Measurements from ENCODE around the gene RAB40C. TPM values are rescaled to one million over a fixed set of nuclear protein-coding genes. Genes with fewer than 3 reads are reported as not detected.

Gene RAB40C
- total and polyA plus RNA-seq, 9 of the 15 experiments (the other 6 are each of a cell fraction or from before 2014, with no cell fraction given), result 0.17 to 23.4 (median 8.7) TPM

DNA sequence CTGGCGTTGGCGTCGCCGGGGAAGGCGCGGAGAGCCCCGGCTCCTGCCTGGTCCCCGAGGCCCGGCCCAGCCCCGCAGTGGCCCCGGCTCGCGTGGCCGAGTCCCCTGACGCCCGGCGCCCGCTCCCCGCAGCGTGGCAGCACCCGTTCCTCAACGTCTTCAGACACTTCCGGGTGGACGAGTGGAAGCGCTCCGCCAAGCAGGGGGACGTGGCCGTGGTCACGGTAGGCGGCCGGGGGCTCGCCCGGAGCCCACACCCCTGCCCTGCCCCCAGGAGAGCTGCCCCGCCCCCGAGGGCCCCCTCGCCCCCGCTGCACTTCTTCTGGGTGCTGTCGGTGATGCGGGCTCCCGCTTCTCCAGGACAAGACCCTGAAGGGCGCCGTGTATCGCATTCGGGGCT is 59.8 kb downstream of the RAB40C start:
- no TSS peak for BruUV-seq (replicated peaks)
- WGBS (ENCODE audit: insufficient coverage, low coverage, missing lambda C conversion rate), result 88% methylated on average over 5 of the region's 44 CpGs
- FAIRE-seq, result no peak
- in situ Hi-C loops (cut with MboI), result no loop called here
- Histone ChIP-seq H3K4me1 (replicated peaks in 1 of 2; ENCODE audit: control insufficient read depth in 2 of 2, insufficient read depth in 2 of 2, low read length in 2 of 2) (peaks cover 0 to 87% of the 10 kb centered on the region in 2 experiments; a peak in 2 of 5 replicates), H3K27ac (ENCODE audit: extremely low read depth, low read depth, low read length) (no peak overlapping the region), H3K36me3 (ENCODE audit: control insufficient read depth, insufficient read depth, low read length) (peaks cover 35% of the 10 kb centered on the region; the same call in 2 of the 3 replicates), H3K79me2 (ENCODE audit: control insufficient read depth, insufficient read depth, low read length) (peaks cover 16% of the 10 kb centered on the region), H2AFZ (ENCODE audit: low read depth, low read length) (no peak overlapping the region), H3K9me1 (ENCODE audit: control insufficient read depth, insufficient read depth, low read length) (no peaks in the 10 kb centered on the region), H3K9ac (ENCODE audit: insufficient read depth in 1 of 2, low read depth in 2 of 2, low read length in 2 of 2) (no peak overlapping the region), H3K9me3 (replicated peaks; ENCODE audit: control insufficient read depth, insufficient read depth, low read depth, low read length) (no peaks in the 10 kb centered on the region), H4K20me1 (replicated peaks; ENCODE audit: control insufficient read depth, insufficient read depth, low read length) (no peaks in the 10 kb centered on the region), H3K4me3 (no peak overlapping the region), H3K27me3 (ENCODE audit: control insufficient read depth in 2 of 2, insufficient read depth in 2 of 2, low read length in 2 of 2) (no peaks in the 10 kb centered on the region), H3K4me2 (ENCODE audit: insufficient read depth, low read length) (no peak overlapping the region)
- ATAC-seq, result no peak
- CTCF ChIA-PET (ENCODE audit: low intra/inter-chr PET ratio), result no interaction called here
- TF ChIP-seq YBX1 (IDR thresholded peaks at IDR 0.05), result no peak
- intact Hi-C loops (cut with micrococcal nuclease), result no loop called here
- DNase-seq (ENCODE audit: extremely low read depth in 1 of 4, low spot score in 3 of 4), result no peak
- POLR2A ChIA-PET, result interaction anchor here (0.6 to 1.7 kb wide), 2 partner anchors 9 to 10 kb away, joined by 4 to 6 read pairs; no protein-coding TSS in a partner anchor

DNA sequence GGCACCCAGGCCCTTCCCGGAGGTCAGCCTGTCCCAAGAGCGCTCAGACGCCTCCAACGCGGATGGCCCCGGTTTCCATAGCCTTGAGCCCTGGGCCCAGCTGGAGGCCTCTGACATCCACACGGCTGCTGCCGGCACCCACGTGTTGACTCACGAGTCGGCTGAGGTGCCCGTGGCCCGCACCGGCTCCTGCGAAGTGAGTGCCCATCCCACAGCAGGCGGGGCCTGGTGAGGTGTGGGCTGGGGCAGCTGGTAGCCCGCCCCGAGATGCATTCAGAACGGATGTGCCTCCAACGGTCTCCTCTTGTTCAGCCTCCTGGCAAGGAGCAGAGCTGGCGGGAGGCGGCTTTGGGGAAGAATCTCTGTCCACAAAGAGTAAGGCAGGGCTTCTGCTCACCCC is 62.0 kb downstream of the RAB40C start:
- peaks cover 0 to 88% of the 10 kb centered on the region in 2 experiments; a peak in 2 of 5 replicates for H3K4me1 ChIP-seq (replicated peaks in 1 of 2; ENCODE audit: control insufficient read depth in 2 of 2, insufficient read depth in 2 of 2, low read length in 2 of 2)
- H3K27ac ChIP-seq (ENCODE audit: extremely low read depth, low read depth, low read length), result no peak overlapping the region
- CTCF ChIA-PET (ENCODE audit: low intra/inter-chr PET ratio), result no interaction called here
- no peaks in the 10 kb centered on the region for H3K9me1 ChIP-seq (ENCODE audit: control insufficient read depth, insufficient read depth, low read length)
- 47% methylated on average over 15 of the region's 22 CpGs for WGBS (ENCODE audit: insufficient coverage, low coverage, missing lambda C conversion rate)
- H3K9me3 ChIP-seq (replicated peaks; ENCODE audit: control insufficient read depth, insufficient read depth, low read depth, low read length), result no peaks in the 10 kb centered on the region
- H3K36me3 ChIP-seq (ENCODE audit: control insufficient read depth, insufficient read depth, low read length), result peaks cover 16% of the 10 kb centered on the region; the same call in 2 of the 3 replicates
- H4K20me1 ChIP-seq (replicated peaks; ENCODE audit: control insufficient read depth, insufficient read depth, low read length), result no peaks in the 10 kb centered on the region
- in situ Hi-C loops (cut with MboI), result no loop called here
- peak overlapping the region in 1 of 2 experiments; percentile 50; a peak in 1 of 4 replicates for H3K9ac ChIP-seq (ENCODE audit: insufficient read depth in 1 of 2, low read depth in 2 of 2, low read length in 2 of 2)
- H3K4me3 ChIP-seq, result no peak overlapping the region
- H2AFZ ChIP-seq (ENCODE audit: low read depth, low read length), result no peak overlapping the region
- intact Hi-C loops (cut with micrococcal nuclease), result no loop called here
- no peak for FAIRE-seq
- no peak for ATAC-seq
- no peak overlapping the region for H3K4me2 ChIP-seq (ENCODE audit: insufficient read depth, low read length)
- TF ChIP-seq, protein P1, sequence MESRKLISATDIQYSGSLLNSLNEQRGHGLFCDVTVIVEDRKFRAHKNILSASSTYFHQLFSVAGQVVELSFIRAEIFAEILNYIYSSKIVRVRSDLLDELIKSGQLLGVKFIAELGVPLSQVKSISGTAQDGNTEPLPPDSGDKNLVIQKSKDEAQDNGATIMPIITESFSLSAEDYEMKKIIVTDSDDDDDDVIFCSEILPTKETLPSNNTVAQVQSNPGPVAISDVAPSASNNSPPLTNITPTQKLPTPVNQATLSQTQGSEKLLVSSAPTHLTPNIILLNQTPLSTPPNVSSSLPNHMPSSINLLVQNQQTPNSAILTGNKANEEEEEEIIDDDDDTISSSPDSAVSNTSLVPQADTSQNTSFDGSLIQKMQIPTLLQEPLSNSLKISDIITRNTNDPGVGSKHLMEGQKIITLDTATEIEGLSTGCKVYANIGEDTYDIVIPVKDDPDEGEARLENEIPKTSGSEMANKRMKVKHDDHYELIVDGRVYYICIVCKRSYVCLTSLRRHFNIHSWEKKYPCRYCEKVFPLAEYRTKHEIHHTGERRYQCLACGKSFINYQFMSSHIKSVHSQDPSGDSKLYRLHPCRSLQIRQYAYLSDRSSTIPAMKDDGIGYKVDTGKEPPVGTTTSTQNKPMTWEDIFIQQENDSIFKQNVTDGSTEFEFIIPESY (CRISPR knock-in tag; IDR thresholded peaks at IDR 0.05), result peak; percentile 60; the same call in 1 of the 2 replicates
- no peak for TF ChIP-seq RNF2 (IDR thresholded peaks at IDR 0.05)
- POLR2A ChIA-PET, result interaction anchor here (0.7 to 2.8 kb wide), 3 partner anchors 9 to 38 kb away, joined by 3 to 13 read pairs (median 4); partner anchors contain the start of genes MCRIP2, METTL26 and WDR24
- no peaks in the 10 kb centered on the region for H3K79me2 ChIP-seq (ENCODE audit: control insufficient read depth, insufficient read depth, low read length)
- BruUV-seq (replicated peaks), result no TSS peak
- DNase-seq (ENCODE audit: extremely low read depth in 1 of 4, low spot score in 3 of 4), result no peak
- H3K27me3 ChIP-seq (ENCODE audit: control insufficient read depth in 2 of 2, insufficient read depth in 2 of 2, low read length in 2 of 2), result no peaks in the 10 kb centered on the region
